Activated T-cell treated with anti-CD3 and anti-CD28 coated beads for 1 hour (primary cell): Measurements from ENCODE around the gene TNS1.
A peak's percentile ranks its signal among the peaks of the same experiment; 100 is the strongest.
"Not testable (repeated sequence)": the region's sequence is repeated elsewhere in the genome, so short reads cannot be mapped to it uniquely, and the experiment has no call there.

Experiments used
- DNase-seq: peaks from one replicate; pipeline ENCODE4 v3.0.0-alpha.2; 2020; ENCODE audit warnings: low read depth

TNS1 gene

DNA sequence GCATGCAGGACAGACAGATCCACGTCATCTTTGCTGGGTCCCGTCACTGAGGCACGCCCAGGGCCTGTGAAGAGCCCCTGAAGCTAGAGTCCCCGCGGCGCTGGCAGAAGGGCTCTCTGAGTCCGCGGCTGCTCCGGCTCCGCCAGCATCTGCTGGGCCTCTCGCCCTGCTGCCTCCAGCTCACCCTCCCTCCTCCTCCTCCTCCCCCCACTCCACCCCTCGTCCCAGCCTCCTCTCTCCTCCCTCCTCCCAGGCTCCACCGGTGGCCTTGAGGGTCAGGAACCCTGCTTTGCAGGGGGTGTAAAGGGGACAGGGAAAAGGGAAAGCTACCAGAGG lies at the start of gene TNS1:
Gene TNS1, minus strand, starts transcription at position 151 of the 336 bp plus-strand sequence. Its CDS starts 123 bp downstream, at position 28.
- no peak for DNase-seq

DNA sequence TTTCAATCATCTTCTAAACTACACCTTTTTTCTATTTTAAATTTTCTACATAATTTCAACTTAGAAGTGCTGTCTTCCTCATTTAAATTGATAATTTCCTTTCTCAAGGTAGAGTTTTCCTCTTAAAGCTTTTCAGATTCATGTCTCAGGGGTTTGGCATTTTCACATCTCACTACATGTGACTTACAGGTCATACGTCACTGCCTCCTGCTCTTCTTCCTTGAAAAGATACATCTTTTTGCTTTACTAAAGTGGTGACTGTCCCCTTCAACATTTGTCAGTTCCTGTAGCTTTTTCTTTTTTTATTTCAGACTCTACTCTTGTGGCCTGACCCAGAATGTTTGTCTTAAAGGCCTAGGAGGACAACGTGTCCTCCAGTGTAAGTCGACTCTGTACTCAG lies 49.1 kb upstream of the TNS1 start:
- DNase-seq = no peak

DNA sequence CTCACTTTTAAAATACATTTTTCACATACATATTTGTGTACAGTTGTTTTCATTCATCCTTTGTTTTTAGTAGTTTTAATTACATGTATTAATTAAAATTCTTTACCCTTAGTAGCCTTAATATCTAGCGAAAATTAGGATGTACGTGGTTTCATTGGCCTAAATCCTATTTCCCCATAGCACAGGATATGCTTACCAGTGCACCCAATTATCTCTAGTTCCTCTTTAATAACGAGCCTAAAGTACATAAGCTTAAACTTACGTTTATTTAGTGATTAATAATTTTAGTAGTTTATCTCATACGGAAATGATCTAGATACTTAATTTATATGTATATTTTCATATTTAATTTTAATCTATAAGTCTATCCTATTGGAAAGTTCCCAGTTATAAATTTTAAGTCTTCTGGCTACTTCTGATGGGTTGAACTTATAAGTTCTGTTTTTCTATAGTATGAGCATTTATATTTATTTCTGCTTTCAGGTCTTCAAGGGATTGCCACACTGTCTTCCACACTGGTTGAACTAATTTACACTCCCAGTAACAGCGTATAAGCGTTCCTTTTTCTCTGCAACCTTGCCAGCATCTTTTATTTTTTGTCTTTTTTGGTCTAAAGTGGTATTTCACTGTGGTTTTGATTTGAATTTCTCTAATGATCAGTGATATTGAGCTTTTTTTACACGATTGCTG lies 44.9 kb upstream of the TNS1 start:
- DNase-seq = no peak

DNA sequence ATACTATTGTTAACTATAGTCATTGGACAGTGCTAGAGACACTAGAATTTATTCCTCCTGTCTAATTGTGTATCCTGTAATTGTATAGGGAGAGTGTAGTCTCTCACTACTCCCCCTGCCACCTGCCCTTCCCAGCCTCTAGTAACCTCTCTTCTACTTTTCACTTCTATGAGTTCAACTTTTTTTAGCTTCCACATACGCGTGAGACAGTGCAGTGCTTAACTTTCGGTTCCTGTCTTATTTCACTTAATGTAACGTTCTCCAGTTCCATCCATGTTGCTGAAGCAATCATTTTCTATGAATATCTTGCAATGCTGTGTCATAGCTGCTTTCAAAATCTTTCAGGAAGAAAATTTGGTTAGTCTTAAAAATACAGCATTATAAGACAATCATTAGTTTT lies 43.4 kb upstream of the TNS1 start:
- DNase-seq = no peak

DNA sequence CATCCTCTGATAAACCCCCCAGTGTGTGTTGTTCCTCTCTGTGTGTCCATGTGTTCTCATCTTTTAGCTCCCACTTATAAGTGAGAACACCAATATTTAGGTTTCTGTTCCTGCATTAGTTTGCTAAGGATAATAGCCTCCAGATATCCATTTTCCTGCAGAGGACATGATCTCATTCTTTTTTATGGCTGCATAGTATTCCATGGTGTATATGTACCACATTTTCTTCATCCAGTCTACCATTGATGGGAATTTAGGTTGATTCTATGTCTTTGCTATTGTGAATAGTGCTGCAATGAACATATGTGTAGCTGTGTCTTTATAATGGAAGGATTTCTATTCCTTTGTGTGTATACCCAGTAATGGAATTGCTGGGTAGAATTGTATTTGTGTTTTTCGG lies 41.8 kb upstream of the TNS1 start:
- DNase-seq = not testable (repeated sequence)

DNA sequence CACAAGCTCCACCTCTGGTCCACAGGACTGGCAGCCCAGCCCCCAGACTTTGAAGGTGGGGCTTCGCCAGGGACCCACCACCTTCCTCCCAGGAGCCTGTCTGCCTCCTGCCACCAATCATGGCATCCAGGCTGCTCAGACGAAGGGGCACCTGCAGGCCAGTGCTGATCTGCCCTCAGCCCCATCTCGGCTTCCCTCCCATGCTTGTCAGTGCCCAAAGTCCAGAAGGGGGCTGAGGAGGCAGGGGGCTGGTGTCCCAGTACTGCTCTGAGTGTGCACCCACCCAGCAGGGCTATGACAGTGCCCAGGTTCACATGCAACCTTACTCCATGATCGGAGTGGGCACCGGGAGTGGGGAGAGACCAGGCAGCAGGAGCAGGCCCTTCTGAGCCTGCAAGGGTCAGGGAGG lies 40.9 kb upstream of the TNS1 start:
- no peak for DNase-seq

DNA sequence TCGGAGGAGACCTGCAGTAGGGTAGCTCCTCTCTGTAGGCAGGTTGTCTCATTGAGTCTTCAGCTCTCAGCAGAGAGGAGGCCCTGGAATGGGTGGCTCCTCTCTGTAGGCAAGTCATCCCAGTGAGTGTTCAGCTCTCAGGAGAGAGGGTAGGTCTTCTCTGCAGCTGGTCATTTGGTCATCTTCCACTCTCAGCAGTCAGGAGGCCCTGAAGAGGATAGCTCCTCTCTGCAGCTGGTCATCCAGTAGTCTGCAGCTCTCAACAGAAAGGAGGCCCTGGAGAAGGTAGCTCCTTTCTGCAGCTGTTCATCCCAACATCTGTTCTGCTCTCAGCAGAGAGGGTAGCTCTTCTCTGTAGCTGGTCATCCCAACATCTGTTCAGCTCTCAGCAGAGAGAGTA lies 40.3 kb upstream of the TNS1 start:
- DNase-seq = no peak

DNA sequence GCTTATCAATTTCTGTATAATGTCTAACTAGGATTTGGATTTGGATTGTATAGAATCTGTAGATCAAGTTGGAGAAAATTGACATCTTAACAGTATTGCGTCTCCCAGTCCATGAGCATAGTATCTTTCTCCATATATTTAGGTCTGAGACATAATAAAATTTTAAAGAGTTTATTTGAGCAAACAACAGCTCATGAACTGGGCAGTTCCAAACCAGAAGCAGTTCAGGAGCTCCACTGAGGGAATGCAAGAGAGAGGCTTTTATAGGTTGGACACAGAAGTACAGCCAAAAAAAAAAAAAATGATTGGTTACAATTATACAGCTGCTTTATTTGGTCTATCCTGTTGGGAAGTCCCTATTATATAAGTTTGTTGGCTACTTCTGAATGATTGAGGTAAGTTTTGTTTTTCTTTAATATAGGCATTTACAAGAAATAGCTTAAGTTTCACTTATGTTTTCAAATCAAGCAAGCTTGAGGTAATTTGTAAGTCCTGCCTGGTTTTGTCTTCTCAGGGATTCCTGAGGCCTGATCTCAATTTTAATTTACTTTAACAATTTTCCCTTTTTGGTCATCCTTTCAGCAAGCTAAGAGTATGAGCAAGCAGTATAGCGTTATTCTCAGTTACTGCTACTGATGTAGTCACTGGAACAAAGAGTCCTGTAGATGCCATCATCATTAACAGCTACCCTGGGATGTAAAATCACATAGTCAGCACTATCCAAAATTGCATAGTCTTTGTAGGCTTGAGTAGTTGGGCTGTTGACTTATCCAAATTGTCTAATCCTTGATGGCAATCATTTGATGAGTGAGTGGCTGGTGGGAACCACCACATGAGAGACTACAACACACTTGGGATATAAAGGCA lies 38.7 kb upstream of the TNS1 start:
- no peak for DNase-seq

DNA sequence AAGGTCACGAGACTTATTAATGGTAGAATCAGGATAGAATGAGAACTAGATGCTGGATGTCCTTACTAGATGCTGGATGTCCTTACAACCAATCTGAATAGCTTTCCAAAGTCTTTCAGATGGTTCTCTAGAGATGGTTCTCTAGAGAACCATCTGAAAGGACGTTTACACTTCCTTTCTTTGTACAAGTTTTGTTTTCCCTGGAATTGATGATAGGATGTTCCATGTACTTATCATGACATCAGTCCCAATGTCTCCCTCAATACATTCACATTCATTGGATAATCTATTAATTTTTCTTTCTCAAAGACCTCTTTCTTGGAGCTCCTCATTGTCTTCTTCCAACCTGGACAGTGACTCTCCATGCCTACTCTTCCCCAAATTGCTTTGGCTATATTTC lies 38.1 kb upstream of the TNS1 start:
- no peak for DNase-seq

DNA sequence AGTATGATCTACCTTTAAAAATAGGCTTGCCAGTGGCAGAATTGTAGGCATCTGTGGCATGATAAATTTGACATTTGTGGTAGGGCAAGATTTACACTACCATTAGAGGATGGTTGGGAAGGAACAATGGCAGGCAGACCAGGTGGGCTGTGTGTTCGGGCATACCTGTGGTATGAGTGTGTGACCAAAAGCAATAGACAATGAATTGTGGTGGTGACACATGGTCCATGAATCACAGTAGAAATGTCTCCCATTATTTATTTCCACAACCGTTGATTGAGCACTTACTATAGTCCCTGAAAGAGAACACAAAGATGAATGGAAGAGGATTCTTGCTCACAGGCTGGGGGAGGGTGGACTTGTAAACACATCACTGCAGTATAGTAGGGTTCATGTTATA lies 36.4 kb upstream of the TNS1 start:
- no peak for DNase-seq

DNA sequence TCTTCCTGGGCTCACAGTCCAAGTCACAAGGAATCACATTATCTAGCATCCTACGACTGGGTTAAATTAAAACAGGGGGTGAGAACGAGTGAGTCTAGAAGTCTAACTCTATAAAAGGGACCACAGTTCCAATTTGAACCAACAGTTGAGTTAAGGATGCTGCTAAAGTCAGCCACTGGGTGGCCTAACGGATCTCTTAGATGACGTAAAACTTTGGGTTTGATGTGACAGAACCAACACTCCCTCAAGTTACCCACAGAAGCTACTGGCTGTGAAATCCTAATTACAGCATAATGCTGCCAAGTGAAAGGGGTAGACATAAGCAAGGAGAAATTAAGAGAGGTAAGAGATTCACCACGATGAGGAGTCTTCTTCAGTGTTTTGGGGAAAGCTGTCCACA lies 33.6 kb upstream of the TNS1 start:
- no peak for DNase-seq

DNA sequence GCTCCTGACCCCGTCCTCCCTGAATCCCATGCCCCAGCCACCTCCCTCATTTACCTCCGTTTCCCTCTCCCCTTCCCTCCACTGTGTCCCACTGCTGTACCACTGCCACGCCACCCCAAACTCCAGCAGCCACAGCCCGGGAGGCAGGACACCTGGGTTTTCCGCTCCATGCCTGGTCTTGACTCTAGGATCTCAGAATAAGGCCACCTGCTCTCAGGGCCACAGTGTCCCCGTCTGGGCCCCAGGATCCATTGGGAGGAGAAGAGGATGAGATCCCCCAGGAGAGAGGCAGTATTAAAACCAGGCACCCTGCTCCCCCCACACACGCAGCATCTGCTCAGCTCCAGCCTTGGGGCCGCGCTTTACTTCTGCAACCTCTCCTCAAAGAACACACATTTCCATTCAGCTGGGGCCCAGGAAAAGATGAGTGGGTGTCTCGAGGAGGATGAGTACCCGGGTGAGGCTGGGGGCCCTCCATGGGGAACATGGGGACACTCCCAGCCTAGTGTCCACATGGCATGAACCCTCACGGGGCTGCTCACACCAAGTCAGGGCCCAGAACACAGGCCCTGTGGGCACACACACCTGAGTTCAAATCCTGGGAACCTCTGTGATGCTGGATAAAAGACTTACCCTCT lies 32.8 kb upstream of the TNS1 start:
- DNase-seq = no peak

DNA sequence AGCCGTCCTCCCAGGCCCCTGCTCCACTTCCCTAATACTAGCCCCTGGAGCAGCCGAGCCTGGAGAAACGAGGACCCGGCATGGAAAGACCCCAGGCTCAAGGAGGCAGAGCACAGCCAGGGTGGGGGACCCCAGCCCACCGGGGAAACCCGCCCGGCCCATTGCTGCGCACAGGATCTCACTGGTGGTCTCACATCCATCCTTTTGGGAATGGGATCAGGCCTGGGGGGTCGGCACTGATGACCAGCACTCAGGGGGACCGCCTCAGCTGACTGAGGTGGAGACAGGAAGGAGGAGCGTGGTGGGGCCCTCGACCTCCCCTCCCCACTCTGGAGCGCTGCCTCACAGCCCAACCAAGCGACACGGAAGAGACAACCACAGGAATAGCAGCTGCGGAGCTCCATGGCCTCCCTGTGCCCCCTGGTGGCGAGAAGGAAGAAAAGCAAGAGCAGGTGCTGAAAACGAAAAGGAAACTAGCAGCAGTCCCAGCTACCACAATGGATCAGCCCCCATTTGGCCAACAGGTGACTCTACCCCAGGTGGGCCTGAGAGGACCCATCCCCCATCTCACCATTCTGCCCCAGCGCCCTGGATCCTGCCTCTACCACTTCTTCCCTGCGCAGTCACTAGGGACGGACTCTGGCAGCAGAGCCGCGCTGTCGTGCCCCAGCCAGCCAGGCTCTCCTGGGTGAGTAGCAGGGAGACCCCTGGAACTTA lies 31.9 kb upstream of the TNS1 start:
- DNase-seq = peak; percentile 56

DNA sequence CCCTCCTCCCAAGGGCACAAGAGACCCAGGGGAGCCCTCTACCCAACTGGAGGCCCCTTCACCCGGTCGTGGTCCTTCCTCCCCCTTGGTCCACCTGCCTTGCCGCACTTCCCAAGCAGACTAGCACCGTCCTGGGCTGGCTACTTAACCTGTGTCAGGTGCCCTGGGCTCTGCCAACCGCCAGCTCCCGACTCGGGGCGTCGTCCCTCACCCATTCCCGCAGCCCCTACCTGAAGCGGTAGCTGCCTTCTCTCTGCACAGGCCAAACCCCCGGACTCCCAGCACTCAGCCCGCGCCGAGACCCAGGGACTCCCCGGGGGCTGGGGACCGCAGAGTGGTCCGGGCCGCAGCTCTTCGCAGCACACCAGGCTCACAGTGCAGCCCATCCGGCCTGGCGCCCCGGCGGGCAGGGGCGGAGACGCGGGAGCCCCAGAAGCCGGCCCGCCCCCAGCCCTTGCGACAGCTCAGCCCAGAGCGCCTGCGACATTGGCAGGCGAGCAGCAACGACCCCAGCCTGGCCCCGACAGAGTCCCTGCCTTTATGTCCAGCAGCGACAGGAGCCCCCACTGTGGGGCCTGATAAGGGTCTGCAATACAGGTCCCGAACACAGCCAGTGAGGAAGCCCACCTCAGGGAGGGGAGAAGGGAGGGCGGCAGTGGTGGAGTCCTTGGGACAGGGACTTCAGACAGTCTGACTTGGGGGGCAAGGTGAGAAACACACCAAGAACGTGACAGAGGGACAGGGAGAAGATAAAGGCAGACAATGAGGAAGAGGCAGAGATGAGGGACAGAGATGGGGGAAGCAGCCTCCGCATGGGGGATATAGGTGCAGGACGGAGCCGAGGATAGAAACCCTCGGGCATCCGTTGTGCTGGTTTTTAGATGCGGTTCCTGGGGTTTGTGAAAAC lies 31.0 kb upstream of the TNS1 start:
- no peak for DNase-seq

DNA sequence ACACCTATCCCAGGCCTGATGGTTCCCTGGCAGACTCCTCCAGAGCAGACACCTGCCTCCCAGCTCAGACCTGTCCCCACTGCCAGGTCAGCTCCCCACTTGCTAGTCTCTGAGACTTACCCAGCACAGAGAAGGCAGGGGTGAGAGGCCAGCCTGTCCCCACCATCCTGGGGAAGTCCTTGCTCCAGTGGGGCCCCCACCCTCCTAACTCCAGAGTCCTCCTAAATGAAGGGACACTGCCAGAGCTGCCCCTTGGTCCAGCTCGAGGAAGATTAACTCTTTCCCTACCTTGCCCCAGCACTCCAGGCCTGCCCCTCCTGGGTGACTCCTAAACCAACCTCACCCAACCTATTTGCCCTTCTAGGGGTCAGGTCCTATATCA lies 30.4 kb upstream of the TNS1 start:
- no peak for DNase-seq

DNA sequence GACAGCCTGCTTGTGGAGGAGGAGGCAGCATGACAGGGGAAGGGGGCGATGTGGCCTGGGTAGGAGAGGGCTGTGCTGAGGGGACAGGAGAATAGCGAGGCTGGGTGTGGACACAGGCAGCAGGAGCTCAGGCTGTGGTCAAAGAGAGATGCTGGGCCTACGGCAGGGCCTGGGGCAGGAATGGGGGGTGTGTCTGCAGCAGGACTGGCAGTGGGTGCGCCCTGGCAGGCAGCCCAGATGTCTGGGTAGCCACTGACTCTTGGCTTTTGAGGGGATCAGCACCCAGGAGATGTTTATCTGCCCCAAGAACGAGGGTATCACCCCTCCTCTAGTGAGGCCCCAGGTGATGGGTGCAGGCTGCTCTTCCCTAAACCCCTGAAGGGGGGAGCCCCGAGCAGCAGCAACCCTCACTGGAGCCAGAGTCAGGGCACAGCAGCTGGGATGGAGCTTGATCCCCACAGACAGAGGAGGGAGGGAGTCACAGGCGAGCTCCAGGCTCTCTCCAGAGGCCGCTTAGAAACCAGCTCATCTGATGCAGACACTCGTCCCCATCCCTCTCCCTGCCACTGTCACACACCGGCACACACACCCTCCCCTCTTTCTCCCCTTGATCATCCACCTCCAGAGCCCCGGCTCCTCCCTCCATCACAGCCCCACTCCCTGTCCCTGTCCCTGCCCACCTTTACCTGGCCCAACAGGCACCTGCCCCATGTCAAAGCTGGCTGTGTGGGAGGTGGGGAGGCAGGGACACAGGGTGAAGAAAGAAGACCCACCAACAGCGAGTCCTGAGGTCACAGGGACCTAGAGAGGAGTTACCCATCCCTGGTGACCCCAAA lies 29.8 kb upstream of the TNS1 start:
- no peak for DNase-seq

DNA sequence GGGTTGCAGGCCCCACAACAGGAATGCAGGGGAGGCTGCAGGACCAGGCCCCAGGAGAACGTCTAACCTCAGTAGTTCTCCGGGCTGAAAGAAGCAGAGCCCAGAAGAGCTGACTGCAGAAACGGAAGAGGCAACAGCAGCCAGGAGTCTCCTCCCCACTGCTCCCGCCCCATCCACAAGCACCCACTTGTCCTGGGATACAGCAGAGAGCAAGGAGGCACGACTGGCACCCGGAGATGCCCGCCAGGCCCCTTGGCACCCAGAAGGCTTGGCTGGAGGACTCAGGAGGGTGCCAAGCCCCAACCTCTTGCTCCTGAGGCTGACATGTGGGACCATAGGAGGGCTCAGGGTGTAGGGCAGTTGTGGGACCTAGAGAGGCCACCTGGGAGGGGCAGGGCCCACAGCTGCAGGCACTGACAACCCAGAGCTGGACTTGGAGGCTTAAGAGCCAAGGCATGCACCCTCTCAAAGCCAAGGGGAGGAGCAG lies 29.0 kb upstream of the TNS1 start:
- no peak for DNase-seq

DNA sequence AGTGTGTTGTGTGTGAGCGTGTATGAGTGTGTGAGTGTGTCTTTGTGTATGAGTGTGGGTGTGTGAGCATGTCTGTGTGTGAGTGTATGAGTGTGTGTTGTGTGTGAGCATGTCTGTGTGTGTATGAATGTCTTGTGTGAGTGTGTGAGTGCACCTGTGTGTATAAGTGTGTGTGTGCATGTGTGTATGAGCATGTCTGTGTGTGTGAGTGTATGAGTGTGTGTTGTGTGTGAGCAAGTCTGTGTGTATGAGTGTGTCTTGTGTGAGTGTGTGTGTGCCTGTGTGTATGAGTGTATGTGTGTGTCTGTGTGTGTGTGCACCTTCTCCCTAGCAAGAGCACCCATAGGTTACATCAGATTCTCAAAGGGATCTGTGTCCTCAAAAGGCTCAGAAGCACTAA lies 28.5 kb upstream of the TNS1 start:
- no peak for DNase-seq

DNA sequence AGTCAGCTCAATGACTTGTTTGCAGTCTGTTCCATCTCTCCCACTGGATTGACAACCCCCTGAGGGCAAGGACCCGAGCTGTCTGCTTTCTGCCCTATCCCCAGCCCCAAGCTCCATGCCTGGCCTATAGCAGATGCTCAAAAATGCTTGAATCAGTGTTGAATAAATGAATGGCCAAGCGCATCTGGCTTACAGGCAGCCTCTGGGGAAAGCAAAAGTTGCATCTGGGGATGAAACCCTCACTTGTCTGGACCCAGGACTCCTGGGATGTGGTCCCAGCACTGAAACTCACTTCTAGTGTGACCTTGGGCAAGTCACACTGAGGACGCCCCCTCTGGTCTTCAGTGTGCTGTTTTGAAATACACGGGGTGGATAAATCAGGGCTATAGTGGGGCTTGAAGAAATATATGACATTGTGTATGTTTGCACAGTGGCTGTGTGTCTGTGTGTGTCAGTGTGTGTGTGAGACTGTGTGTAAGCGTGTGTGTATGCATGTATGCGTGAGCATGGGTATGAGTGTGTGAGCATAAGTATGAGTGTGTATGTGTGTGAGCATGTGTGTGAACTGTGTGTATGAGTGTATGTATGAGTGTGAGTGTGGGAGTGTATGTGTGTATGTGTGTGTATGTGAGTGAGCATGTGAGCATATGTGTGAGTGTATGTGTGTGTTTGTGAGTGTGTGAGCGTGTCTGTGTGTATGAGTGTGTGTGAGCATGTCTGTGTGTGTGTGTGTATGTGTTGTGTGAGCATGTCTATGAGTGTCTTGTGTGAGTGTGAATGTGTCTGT lies 27.8 kb upstream of the TNS1 start:
- no peak for DNase-seq
